ENCODE data around the gene SCN5A. TPM values are rescaled to one million over a fixed set of nuclear protein-coding genes. Genes with fewer than 3 reads are reported as not detected.

SCN5A gene
- total RNA-seq, 1 experiment from 2014 or later, result 13.6 TPM

DNA sequence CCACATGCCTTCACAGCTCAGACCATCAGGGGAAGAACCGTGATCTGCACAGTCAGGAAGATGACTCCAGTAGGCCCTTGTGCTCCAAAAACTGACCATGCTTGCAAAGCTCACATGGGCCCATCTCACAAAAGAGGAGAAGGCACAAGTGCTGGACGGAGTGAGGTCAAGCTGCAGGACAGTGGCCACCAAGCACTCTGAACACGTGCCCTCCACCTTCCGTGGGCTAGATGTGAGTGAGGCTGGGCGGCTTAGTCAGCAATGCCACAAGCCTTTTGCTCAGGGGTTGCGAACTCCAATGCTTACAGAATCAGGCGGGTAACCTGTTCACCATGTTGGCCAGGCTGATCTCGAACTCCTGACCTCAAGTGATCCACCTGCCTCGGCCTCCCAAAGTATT, 70.9 kb downstream of the SCN5A start:
- H3K4me1 Mint-ChIP-seq, result 0 out of 2 replicates have a peak, but pooled peaks cover 5% of the 10 kb centered on the region
- no peaks in the 10 kb centered on the region for H3K27me3 Mint-ChIP-seq (ENCODE audit: low read depth)
- no peak overlapping the region for H3K27ac Mint-ChIP-seq
- H3K4me3 Mint-ChIP-seq, result no peak overlapping the region
- no peaks in the 10 kb centered on the region for H3K9me3 Mint-ChIP-seq
- CTCF ChIA-PET, result interaction anchor here (1.8 to 2.0 kb wide), 2 partner anchors 45 to 57 kb away, joined by 6 read pairs; no protein-coding TSS in a partner anchor
- TF ChIP-seq NR1H2 (CRISPR knock-in tag; IDR thresholded peaks at IDR 0.05) (no peak), NR2C2 (CRISPR knock-in tag; IDR thresholded peaks at IDR 0.05) (no peak), ZNF396 (CRISPR knock-in tag; IDR thresholded peaks at IDR 0.05; ENCODE audit: borderline replicate concordance) (no peak), NFE2L1 (CRISPR knock-in tag; IDR thresholded peaks at IDR 0.05) (no peak), ZSCAN18 (CRISPR knock-in tag; IDR thresholded peaks at IDR 0.05) (no peak), PREB (CRISPR knock-in tag; IDR thresholded peaks at IDR 0.05; ENCODE audit: borderline replicate concordance) (no peak), ZNF121 (CRISPR knock-in tag; IDR thresholded peaks at IDR 0.05) (no peak), JAZF1 (CRISPR knock-in tag; IDR thresholded peaks at IDR 0.05) (no peak), ZNF281 (CRISPR knock-in tag; IDR thresholded peaks at IDR 0.05) (no peak), MLX (CRISPR knock-in tag; IDR thresholded peaks at IDR 0.05) (no peak), EMX1 (CRISPR knock-in tag; IDR thresholded peaks at IDR 0.05) (no peak), ZNF263 (CRISPR knock-in tag; IDR thresholded peaks at IDR 0.05; ENCODE audit: low read depth) (no peak), OVOL2 (CRISPR knock-in tag; IDR thresholded peaks at IDR 0.05; ENCODE audit: borderline replicate concordance) (no peak), SMAD4 (CRISPR knock-in tag; IDR thresholded peaks at IDR 0.05) (no peak)
- TF ChIP-seq, protein P1, sequence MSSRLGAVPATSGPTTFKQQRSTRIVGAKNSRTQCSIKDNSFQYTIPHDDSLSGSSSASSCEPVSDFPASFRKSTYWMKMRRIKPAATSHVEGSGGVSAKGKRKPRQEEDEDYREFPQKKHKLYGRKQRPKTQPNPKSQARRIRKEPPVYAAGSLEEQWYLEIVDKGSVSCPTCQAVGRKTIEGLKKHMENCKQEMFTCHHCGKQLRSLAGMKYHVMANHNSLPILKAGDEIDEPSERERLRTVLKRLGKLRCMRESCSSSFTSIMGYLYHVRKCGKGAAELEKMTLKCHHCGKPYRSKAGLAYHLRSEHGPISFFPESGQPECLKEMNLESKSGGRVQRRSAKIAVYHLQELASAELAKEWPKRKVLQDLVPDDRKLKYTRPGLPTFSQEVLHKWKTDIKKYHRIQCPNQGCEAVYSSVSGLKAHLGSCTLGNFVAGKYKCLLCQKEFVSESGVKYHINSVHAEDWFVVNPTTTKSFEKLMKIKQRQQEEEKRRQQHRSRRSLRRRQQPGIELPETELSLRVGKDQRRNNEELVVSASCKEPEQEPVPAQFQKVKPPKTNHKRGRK (CRISPR knock-in tag; IDR thresholded peaks at IDR 0.05; ENCODE audit: borderline replicate concordance), result no peak
- TF ChIP-seq, protein P2, sequence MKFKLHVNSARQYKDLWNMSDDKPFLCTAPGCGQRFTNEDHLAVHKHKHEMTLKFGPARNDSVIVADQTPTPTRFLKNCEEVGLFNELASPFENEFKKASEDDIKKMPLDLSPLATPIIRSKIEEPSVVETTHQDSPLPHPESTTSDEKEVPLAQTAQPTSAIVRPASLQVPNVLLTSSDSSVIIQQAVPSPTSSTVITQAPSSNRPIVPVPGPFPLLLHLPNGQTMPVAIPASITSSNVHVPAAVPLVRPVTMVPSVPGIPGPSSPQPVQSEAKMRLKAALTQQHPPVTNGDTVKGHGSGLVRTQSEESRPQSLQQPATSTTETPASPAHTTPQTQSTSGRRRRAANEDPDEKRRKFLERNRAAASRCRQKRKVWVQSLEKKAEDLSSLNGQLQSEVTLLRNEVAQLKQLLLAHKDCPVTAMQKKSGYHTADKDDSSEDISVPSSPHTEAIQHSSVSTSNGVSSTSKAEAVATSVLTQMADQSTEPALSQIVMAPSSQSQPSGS (CRISPR knock-in tag; IDR thresholded peaks at IDR 0.05; ENCODE audit: borderline replicate concordance, low read depth), result no peak
- POLR2A ChIA-PET, result no interaction called here
- DNase-seq (ENCODE audit: low spot score) (no peak), ATAC-seq (no peak)
- no peaks in the 10 kb centered on the region for H3K36me3 Mint-ChIP-seq

DNA sequence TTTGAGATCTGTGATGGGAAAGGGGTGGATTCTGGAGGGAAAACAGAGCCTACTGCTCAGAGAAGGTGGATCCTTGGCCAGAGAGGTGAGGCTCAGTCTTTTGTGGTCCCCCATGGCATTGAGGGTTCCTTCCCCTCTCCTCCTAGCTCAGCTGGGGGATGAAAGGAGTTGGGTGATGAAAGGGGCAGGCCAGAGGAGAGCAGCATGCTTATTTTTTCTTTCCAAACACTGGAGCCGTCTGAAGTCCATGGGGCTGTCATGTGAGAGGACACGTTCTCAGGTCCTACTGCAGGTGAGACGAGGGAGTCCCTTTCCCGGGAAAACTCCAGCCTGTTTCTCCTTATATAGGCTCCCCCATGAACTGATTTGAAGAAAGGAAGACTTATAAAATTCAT, 71.4 kb downstream of the SCN5A start:
- H3K27me3 Mint-ChIP-seq (ENCODE audit: low read depth), result no peaks in the 10 kb centered on the region
- H3K36me3 Mint-ChIP-seq, result no peaks in the 10 kb centered on the region
- no peak for ATAC-seq
- 0 out of 2 replicates have a peak, but pooled peaks cover 5% of the 10 kb centered on the region for H3K4me1 Mint-ChIP-seq
- no peak for TF ChIP-seq ZNF317 (CRISPR knock-in tag; IDR thresholded peaks at IDR 0.05; ENCODE audit: borderline replicate concordance, low read depth)
- TF ChIP-seq, protein P3, sequence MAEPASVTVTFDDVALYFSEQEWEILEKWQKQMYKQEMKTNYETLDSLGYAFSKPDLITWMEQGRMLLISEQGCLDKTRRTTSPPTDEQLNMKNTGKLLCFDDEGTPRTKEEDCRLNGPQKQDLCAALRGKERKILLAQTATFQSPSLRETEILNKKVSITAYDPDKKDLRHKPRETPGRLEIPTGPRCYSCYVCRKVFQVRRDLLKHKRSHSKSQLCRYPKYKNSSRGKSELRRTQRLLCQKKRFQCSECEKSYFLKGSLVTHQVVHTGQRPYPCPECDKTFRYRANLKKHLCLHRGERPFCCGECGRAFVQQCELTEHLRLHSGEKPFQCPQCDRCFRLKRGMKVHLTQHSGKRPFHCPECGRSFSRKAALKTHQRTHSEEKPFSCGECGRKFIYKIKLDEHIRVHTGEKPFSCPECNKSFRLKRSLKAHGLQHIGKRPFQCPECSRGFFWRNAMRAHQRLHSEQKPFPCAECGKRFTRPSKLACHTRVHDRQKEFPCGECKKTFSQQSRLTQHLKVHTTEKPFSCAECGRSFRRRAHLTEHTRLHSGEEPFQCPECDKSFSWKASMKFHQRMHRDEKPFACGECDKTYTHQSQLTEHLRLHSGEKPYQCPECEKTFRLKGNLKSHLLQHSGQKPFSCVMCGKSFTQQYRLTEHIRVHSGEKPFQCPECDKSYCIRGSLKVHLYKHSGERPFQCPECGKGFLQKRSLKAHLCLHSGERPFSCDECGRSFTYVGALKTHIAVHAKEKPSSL (CRISPR knock-in tag; conservative IDR thresholded peaks at IDR 0.05), result no peak
- no peak for TF ChIP-seq ZBTB21 (CRISPR knock-in tag; IDR thresholded peaks at IDR 0.05; ENCODE audit: borderline replicate concordance)
- TF ChIP-seq TCF7 (CRISPR knock-in tag; IDR thresholded peaks at IDR 0.05; ENCODE audit: low read depth), result no peak
- TF ChIP-seq, protein P4, sequence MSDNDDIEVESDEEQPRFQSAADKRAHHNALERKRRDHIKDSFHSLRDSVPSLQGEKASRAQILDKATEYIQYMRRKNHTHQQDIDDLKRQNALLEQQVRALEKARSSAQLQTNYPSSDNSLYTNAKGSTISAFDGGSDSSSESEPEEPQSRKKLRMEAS (CRISPR knock-in tag; IDR thresholded peaks at IDR 0.05), result no peak
- TF ChIP-seq ZNF671 (CRISPR knock-in tag; IDR thresholded peaks at IDR 0.05), result no peak
- TF ChIP-seq PRRX2 (CRISPR knock-in tag; IDR thresholded peaks at IDR 0.05), result no peak
- TF ChIP-seq SMAD4 (CRISPR knock-in tag; IDR thresholded peaks at IDR 0.05), result no peak
- TF ChIP-seq, protein P5, sequence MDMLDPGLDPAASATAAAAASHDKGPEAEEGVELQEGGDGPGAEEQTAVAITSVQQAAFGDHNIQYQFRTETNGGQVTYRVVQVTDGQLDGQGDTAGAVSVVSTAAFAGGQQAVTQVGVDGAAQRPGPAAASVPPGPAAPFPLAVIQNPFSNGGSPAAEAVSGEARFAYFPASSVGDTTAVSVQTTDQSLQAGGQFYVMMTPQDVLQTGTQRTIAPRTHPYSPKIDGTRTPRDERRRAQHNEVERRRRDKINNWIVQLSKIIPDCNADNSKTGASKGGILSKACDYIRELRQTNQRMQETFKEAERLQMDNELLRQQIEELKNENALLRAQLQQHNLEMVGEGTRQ (CRISPR knock-in tag; IDR thresholded peaks at IDR 0.05), result no peak
- CTCF ChIA-PET, result interaction anchor here (1.8 kb wide), 1 partner anchor 56 kb away, joined by 6 read pairs; no protein-coding TSS in a partner anchor
- no peak overlapping the region for H3K27ac Mint-ChIP-seq
- no peak for DNase-seq (ENCODE audit: low spot score)
- H3K4me3 Mint-ChIP-seq, result no peak overlapping the region
- POLR2A ChIA-PET, result no interaction called here
- H3K9me3 Mint-ChIP-seq, result no peaks in the 10 kb centered on the region

Data from WTC11 (cell line).